CD4-positive, alpha-beta T cell treated with Interferon alpha-2 for 1 hour (primary cell): ENCODE data around the gene SCART1.
"Not testable (repeated sequence)": the region's sequence is repeated elsewhere in the genome, so short reads cannot be mapped to it uniquely, and the experiment has no call there.

ENCODE experiments used
- DNase-seq, 2 donors: peaks; one replicate each; pipeline ENCODE4 v3.0.0-alpha.2; 2020 to 2022

SCART1 gene

DNA sequence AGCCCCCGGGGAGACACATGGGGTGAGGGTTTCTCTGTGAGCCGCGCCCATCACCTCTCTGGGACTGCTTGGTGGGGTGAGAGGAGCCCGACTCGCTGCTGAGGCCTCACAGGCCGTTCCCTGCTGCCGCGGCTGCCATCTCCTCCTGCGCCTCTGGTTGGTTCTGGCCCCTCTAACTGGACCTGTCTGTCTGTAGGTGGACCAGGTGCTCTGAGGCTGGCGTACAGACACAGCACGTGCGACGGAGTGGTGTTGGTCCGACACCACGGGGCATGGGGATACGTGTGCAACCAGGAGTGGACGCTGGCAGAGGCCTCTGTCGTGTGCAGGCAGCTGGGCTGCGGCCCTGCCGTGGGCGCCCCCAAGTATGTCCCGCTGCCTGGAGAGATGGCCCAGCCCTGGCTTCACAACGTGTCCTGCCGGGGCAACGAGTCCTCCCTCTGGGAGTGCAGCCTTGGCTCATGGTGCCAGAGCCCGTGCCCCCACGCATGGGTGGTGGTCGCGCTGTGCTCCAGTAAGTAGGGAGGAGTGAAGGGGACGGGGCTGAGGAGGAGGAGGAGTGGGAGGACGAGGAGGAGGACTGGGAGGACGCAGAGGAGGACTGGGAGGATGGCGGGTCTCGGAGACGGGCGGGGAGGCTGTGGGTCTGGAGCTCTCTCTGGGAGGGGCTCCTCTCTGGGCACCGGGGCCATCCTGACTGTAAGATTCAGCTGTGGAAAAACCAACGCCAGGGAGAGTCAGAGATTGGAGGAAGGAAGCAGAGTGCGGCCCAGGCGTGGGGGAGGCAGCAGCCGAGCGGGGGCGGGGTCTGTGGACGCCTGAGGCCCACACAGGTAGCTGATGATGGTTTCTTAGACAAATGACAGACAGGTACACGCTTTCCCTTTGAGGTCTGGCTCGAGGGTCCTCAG lies 2.6 kb downstream of the SCART1 start:
- no peak for DNase-seq

DNA sequence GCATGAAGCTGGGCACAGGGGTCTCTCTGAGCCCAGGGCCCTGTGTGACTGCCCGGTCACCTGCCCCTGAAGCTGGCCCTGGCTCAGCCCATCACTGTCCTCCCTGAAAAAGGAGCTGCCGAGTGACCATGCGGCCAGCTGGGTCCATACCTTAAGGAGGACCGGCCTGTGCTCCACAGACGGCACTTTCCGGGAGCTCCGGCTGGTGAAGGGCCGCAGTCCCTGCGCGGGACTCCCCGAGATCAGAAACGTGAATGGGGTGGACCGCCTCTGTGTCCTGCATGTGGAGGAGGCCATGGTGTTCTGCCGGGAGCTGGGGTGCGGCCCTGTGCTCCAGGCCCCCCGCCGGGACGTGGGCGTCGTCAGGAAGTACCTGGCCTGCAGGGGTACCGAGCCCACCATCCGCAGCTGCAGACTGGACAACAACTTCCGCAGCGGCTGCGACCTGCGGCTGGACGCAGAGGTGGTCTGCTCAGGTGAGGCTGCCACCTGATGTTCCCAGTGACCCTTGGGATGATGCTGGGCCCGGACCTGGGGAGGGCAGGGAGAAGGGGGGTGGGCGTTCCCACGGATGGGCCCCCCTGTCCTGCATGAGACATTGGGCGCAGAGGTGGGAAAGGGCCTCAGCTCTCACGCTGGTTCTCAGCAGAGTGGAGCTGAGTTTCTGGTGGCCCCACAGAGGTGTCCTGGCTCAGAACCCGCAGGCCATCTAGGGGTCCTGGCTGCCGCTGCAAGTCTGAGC lies 3.5 kb downstream of the SCART1 start:
- DNase-seq: no peak

DNA sequence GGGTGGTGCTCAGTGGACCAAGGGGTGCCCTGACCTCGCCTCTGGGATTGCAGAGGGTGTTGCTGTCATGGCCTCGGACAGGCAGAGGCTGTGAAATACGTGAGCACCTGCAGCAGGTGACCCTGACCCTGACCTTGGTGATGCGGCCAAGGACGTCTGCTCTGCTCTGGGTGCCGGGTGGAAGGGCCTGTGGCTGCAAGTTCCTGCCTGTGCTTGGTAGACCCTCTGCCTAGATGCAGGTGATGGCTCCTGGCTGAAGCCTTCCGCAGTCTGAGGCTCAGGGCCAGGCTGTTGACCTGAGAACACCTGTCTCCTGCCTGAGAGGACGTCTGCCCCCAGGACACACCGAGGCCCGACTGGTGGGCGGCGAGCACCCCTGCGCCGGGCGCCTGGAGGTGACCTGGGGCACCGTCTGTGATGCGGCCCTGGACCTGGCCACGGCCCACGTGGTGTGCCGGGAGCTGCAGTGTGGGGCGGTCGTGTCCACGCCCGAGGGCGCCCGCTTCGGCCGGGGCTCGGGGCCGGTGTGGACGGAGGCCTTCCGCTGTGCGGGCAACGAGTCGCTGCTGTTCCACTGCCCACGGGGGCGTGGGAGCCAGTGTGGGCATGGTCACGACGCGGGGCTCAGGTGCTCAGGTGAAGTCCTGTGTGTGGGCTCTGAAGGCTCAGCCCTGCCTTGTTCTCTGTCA lies 4.4 kb downstream of the SCART1 start:
- DNase-seq: no peak

DNA sequence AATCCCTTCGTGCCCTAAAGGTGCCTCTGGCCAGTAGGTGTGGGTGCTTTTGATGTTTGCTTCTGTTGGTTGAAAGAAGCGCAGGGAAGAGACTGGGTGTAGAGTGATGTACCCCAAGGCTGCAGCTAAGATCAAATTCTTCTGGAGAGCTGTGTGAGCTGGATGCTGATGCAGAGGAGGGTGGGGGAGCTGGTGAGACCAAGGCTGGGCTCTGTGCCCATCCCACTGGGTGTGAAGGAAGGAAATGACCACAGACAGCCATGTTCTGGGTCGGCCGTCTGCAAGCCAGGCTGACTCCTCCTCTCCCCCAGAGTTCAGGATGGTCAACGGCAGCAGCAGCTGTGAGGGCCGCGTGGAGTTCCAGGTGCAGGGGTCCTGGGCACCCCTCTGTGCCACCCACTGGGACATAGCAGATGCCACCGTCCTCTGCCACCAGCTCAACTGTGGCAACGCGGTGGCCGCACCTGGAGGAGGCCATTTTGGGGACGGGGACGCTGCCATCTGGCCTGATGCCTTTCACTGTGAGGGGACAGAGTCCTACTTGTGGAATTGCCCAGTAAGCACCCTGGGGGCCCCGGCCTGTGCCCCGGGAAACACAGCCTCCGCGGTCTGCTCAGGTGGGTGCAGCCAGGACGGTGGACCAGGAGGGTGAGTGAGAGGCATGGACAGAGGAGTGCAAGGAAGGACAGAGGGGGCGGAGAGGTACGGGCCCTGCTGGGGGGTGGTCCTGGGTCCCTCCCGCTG lies 5.1 kb downstream of the SCART1 start:
- no peak for DNase-seq

DNA sequence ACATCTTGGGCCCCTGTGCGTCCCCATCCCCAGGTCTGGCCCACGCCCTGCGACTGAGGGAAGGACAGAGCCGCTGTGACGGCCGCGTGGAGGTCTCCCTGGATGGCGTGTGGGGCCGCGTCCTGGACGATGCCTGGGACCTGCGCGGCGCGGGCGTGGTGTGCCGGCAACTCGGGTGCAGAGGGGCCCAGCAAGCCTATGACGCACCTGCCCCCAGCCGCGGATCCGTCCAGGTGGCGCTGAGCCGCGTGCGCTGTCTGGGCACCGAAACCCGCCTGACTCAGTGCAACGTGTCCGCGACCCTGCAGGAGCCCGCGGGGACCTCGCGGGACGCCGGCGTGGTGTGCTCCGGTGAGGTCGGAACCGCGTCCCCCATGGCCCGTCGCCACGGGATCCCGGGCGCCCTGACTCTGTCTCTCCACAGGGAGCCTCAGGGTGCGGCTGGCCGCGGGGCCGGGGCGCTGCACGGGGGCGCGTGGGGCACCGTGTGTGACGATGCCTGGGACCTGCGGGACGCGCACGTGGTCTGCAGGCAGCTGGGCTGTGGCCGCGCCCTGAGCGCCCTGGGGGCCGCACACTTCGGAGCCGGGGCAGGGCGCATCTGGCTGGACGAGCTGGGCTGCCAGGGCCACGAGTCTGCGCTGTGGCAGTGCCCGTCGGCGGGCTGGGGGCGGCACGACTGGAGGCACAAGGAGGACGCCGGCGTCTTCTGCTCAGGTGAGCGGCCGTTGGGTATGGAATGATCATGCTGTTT lies 5.9 kb downstream of the SCART1 start:
- no peak for DNase-seq

DNA sequence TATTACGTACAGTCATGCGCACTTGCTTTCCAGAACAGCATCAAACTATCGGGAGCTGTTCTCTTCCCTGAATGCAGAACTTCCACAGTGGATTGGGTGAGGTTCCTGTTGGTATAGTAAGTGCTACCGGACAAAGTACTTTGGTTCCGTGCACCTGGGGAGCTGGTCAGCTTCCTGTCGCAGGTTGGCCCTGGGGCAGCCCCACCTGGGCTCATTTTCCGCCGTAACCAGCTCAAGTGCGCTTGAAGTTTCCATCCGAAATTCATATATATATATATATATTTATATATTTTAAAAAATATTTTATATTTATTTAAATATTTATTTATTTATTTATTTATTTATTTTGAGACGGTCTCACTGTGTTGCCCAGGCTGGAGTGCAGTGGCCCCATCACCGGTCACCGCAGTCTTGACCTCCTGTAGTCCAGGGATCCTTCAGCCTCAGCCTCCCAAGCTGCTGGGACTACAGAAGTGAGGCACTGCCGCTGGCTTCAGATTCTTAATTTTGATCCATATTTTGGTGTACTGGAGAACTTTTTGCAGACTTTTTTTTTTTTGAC lies 6.5 kb downstream of the SCART1 start:
- DNase-seq: no peak

DNA sequence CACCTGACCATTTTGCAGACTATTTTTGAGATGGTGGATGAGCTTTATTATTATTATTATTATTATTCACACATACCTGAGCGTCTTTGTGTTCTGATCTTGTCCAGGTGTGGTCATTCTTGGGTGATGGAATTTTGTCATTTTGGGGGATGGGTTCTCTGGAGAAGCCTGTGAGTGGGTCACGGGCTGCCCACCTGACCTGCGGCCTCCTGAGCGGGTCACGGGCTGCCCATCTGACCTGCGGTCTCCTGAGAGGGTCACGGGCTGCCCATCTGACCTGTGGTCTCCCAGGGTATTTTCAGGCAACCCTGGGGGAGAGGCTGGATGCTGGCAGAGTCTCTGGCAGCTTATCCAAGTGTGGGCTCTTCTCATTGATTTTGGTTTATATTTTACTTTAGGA lies 7.3 kb downstream of the SCART1 start:
- DNase-seq: no peak

DNA sequence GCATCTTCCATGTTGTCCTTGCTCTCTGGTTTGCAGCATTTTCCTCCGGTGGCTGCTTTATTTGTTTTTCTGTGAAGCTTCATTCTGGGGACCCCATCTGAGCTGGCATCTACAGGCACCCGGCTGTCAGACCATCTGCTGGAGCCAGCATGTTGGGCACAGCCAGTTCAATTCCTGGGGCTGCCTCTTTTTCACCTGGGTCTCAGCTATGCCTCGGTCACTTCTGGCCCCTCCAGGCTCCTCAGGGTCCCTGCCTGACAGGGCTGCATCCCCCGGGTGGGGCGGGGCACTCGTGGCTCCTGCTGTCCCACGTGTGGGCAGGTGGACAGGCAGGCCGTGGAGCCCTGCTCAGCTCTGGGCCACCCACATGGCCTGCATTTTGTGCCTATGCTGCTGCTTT lies 8.1 kb downstream of the SCART1 start:
- DNase-seq: no peak

DNA sequence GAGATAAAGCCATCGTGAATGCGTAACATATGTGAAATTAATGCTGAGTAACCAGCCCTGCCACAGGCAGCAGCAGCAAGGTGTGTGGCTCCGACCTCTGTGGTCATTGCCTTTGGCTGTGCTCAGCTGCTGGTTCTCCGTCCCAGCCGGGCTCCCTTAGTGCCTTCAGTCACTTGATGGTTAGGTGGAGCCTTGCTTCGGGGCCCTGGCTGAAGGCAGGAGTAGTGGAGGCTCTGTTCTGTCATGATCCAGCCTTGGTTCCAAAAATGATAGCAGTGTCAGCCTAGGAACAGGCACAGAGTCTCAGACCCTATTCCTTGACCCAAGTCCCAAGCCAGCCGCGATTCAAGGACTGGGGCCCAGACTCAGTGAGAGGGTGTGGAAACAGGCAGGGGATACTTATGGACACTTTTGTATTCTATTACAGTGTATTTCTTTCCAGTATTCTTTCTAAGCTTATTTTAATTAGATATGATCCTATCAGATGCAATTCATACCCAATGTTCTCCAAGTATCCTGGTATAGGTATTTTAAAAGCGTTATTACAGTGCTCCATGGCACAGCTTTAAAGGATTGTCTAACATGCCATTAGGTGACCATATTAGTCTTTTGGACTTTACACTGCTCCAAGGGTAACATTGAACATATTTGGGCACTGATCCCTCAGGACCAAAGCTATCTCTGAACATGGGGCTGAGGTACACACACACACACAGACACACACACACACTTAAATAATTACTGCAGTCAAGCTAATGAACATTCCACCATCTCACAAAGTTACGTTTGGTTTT lies 9.0 kb downstream of the SCART1 start:
- DNase-seq: no peak

DNA sequence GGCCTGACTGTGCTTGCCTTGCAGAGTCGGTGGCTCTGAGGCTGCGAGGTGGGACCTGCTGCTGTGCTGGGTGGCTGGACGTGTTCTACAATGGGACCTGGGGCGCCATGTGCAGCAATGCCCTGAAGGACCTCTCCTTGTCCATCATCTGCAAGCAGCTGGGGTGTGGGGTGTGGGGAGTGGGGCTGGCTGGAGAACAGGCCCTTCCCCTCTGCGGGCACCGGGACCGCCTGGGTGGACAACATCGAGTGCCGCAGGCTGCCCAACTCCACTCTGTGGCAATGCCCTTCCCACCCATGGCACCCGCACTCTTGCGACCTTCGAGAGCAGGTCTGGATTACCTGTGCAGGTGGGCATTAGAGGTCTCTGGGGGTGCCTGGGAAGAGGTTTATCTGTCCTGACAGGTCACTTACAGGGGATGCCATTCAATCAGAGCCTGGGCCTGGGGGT lies 10.9 kb downstream of the SCART1 start:
- no peak for DNase-seq

DNA sequence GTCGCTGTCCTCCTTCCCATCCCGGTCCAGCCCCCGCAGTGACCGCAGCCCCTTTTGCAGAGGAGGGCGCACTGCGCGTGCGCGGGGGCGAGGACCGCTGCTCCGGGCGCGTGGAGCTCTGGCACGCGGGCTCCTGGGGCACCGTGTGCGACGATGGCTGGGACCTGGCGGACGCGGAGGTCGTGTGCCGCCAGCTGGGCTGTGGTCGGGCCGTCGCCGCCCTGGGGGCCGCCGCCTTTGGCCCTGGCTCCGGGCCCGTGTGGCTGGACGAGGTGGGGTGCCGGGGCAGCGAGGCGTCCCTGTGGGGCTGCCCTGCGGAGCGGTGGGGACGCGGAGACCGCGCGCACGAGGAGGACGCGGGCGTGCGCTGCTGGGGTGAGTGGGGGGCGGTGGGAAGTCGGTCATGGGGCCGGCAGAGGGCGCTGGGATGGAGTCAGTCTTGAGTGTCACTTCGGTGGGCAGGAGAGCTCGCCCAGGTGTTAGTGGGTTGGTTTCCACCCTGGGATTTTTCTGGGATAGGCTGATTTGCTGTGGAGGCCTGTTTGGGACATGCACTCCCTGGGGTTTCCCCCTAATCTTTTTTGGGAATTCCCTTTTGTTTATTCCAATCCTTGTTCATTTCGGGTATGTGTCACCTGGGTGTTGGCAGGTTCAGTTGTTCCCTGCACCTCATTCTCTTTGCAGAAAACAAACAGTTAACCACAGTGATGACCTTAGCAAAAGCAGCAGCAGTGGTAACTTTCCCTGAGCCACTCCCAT lies 11.6 kb downstream of the SCART1 start:
- no peak for DNase-seq

DNA sequence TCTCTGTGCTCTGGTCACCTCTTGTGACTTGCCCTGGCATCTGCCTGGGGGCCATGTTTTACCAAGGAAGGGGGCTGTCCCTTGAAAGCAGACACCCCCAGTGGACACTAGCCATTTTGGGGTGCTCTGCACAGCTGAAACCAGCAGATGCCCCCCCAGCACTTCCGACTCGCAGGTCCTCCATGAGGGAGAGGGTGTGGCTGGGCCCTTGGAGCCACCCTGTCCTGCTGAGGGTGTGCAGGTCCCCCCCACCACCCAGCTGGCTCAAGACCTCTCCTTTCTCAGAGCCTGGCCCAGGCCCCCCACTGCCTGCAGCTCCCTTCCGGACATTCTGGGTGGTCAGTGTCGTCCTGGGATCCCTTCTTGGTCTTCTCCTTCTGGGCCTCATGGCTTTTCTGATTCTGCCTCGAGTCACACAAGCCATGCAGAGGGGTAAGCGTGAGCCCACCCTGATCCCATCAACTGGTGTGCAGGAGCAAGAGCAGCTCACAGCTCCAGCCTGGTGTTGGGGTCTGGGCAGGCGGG lies 12.3 kb downstream of the SCART1 start:
- no peak for DNase-seq

DNA sequence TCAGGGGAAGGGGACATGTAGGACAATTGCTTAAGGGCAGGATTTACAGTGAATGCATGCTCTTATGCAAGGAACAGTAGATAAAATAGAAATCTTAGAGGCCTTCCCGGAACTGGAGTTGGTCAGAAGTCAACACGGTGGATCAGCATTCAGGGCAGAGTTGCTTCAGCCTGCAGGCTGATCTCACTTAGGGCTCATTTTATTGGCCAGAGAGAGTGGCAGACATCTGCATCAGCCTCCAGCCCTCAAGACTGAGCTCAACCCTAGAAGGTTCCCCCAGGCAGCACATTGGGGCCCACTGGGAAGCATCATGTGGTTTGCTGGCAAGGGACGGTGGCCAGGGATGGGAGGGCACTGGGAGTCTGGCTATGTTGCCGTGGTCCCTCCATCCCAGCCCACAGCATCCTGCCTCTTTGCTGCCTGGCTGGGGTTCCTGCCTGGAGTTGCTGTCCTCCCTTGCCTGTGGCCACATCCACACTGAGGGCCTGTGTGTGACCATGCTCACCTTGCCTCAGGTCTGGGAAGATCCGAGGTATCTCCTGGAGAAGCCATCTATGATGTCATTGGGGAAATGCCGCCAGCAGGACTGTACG lies 13.0 kb downstream of the SCART1 start:
- DNase-seq: no peak

DNA sequence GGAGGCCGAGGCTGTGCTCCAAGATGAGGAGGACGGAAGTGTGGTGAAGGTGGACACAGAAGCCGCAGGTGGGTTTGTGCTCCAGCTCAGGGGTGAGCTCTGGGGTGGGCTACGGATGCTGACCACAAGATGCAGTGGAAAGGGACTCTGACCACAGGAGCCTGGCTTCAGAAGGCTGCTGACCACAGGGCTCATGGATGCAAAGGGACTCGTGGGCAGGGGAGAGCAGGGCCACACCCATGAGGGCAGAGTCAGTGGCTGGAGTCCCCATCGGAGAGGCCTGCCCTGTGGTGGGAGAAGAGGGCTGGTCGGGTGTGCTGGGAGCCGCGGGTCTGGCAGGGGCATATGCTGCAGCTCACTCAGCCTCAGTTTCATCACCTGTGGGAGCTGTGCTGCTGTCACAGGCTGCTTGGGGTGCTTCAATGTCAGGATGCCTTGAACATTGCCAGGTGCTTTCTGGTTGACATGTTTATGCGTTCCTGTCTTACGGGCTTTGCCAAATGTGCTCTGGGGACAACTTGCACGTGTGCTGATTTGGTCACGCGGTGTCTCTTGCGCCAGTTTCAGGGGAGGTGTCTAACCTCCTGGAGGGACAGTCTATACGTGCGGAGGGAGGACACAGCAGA lies 13.7 kb downstream of the SCART1 start:
- DNase-seq: no peak

DNA sequence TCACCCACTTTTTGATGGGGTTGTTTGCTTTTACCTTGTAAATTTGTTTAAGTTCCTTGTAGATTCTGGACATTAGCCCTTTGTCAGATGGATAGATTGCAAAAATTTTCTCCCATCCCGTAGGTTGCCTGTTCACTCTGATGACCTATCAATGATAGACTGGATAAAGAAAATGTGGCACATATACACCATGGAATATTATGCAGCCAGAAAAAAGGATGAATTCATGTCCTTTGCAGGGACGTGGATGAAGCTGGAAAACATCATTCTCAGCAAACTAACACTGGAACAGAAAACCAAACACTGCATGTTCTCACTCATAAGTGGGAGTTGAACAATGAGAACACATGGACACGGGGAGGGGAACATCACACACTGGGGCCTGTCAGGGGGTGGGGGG lies 15.5 kb downstream of the SCART1 start:
- not testable (repeated sequence) for DNase-seq

DNA sequence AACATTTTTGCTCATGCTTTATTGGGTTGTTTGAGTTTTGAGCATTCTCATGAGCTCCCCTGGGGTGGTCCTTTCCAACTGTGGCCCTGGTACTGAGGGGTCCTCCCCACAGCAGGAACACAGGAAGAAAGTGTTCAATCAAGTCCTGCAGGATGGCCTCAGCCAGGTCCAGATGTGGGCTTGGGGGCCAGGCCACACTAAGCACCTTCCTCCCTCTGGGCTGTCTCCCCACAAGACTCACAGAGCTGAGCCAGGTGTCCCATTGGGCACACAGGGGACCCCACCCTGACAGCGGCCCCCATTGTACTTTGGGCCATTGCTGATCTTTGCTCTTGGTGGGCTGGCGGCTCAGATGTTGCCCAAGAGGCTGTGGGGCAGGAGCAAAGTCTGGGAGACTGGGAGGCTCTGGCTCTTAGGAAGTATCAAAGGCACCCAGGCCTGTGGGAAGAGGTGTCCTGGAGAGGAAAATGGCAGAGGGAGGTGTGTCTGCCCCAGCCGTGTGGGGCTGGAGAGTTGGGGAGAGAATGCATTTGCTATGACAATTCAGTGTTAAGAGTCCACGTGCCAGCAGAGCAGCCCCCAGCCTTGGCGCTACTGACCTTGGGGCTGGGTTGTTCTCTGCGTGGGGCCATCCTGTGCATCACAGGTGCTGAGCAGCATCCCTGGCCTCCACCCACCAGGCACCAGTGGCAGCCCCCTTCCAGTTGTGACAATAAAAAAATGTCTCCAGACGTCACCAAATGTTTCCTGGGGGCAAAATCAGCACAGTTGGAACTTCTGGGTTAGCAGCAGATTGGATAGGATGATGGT lies 17.8 kb downstream of the SCART1 start:
- DNase-seq: no peak

DNA sequence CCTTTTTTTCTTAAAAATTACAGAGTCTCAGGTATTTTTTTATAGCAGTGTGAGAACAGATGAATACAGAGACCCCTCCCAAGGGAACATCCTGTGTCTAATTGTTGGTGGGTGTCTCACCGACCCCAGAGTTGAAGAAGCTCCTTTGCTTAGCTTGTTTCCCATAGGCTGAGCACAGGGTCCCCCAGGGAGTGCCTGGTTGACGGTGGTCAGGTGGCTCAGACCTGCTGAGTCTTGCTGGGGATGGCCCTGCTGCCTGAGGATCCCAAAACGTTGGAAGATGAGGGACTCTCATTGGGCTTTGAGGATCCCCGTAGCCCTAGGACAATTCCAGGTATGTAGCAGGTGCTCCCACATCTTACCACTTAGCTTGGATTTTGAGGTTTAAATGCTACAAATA lies 19.5 kb downstream of the SCART1 start:
- DNase-seq: no peak

DNA sequence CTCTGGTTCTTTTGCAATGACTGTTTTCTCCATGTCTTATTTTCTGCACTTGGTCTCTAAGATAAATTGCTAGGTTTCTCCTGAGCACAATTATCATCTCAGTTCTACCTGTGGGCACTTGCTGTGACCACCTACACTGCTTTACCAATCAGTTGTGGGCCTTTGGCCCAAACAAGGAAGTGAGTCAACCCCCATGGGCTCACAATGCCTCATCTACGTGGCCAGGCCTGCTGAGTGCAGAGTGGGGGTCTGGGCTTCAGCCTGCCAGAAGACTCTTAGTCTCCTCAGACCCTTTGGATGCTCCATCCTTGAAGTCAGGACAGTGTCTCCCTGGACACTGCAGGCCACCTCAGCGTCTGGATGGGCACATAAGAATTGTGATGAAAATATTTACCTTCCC lies 20.3 kb downstream of the SCART1 start:
- no peak for DNase-seq
